HepG2 (cell line): Measurements from ENCODE around the gene CLBA1. TPM values are rescaled to one million over a fixed set of nuclear protein-coding genes. Genes with fewer than 3 reads are reported as not detected.

Source experiments
- ATAC-seq: fragments of 200-7000 bp; cut with Tn5 transposase; 3 replicates; pipeline ENCODE4 v1.9.1; 2020; ENCODE audit warnings: mild to moderate bottlenecking, moderate library complexity
- BruUV-seq: library from RNA; stranded (reverse); fragments of 400-500 nt; replicated peaks from 2 replicates; lab custom pipeline; 2021; lab: Mats Ljungman, UMichigan
- CTCF ChIA-PET: fragments of 300-600 bp; formaldehyde crosslinking; extraction: SDS; loops from one replicate; lab custom pipeline; 2021; ENCODE audit warnings: low total read pairs, inconsistent platforms, low intra/inter-chr PET ratio; lab: Yijun Ruan, JAX
- POLR2A ChIA-PET: fragments of 350-600 bp; sonication (Branson Sonifier 250); formaldehyde crosslinking; loops from one replicate; lab custom pipeline; 2020; ENCODE audit warnings: antibody characterized with exemption, inconsistent platforms; lab: Yijun Ruan, JAX
- DNase-seq: peaks from one replicate; pipeline ENCODE4 v3.0.0-alpha.2; 2015; ENCODE audit warnings: low spot score
- FAIRE-seq: peaks from 3 replicates; lab custom pipeline; 2011; peaks lifted over from hg19 to GRCh38; lab: Jason Lieb, UNC
- H2AFZ ChIP-seq: one replicate; pipeline ENCODE4 v1.6.1; 2011; ENCODE audit warnings: low read length, inconsistent platforms
- H3K27ac ChIP-seq: fragments of 300-600 bp; 3 replicates; pipeline ENCODE4 v1.8.0; 2011; ENCODE audit warnings: mixed run types, mild to moderate bottlenecking, mixed read lengths, low read length, inconsistent platforms; ENCODE audit not compliant: insufficient read depth; ENCODE audit errors: extremely low read length
- H3K27me3 ChIP-seq, 2 experiments: fragments of 200-600 bp in 1 of 2; 2 replicates in 1 of 2; 3 replicates in 1 of 2; pipeline versions ENCODE4 v1.6.0 to v1.8.0; 2011; ENCODE audit warnings: low read length in 2 of 2, mild to moderate bottlenecking in 2 of 2, moderate library complexity in 2 of 2, inconsistent platforms in 1 of 2; ENCODE audit not compliant: insufficient read depth in 2 of 2, control insufficient read depth in 1 of 2
- H3K36me3 ChIP-seq, 2 experiments: fragments of 200-600 bp in 1 of 2; replicated peaks in 1 of 2; 2 replicates in 1 of 2; 3 replicates in 1 of 2; pipeline versions ENCODE4 v1.5.1 to v1.8.0; 2011; ENCODE audit warnings: low read length in 2 of 2, inconsistent platforms in 1 of 2; ENCODE audit not compliant: insufficient read depth in 2 of 2, control insufficient read depth in 1 of 2
- H3K4me1 ChIP-seq: 2 replicates; pipeline ENCODE4 v1.5.1; 2012; ENCODE audit warnings: low read length, inconsistent platforms; ENCODE audit not compliant: insufficient read depth
- H3K4me2 ChIP-seq: 2 replicates; pipeline ENCODE4 v1.6.0; 2011; ENCODE audit warnings: low read depth, low read length, inconsistent platforms
- H3K4me3 ChIP-seq, 3 experiments: fragments of 200-600 bp in 1 of 3; sonication (generic), shearing (Covaris generic) in 1 of 3; replicated peaks in 1 of 3; 2 replicates each; pipeline ENCODE4 v1.5.1; 2011 to 2016; ENCODE audit warnings: low read length in 3 of 3, inconsistent platforms in 2 of 3, low read depth in 2 of 3, mild to moderate bottlenecking in 2 of 3, control low read depth in 1 of 3, mixed read lengths in 1 of 3; ENCODE audit not compliant: insufficient read depth in 1 of 3
- H3K79me2 ChIP-seq: one replicate; pipeline ENCODE4 v1.6.1; 2011; ENCODE audit warnings: low read length, inconsistent platforms; ENCODE audit not compliant: insufficient read depth
- H3K9ac ChIP-seq: 2 replicates; pipeline ENCODE4 v1.6.0; 2011; ENCODE audit warnings: mild to moderate bottlenecking, low read depth, low read length, inconsistent platforms; ENCODE audit not compliant: insufficient read depth
- H3K9me3 ChIP-seq: 2 replicates; pipeline ENCODE4 v1.5.1; 2012; ENCODE audit warnings: mild to moderate bottlenecking, low read length
- H4K20me1 ChIP-seq: 2 replicates; pipeline ENCODE4 v1.6.0; 2011; ENCODE audit warnings: inconsistent platforms, mild to moderate bottlenecking, low read length, moderate library complexity; ENCODE audit not compliant: insufficient read depth
- ARNT2 ChIP-seq: sonication (generic); formaldehyde crosslinking; IDR thresholded peaks from 2 replicates; pipeline ENCODE4 v1.8.0; 2022; ENCODE audit warnings: mild to moderate bottlenecking, low read depth, missing genetic modification reagents, moderate library complexity
- CENPT ChIP-seq: sonication (generic); formaldehyde crosslinking; IDR thresholded peaks from 2 replicates; pipeline ENCODE4 v1.8.0; 2022; ENCODE audit warnings: low read depth, mild to moderate bottlenecking, moderate library complexity, missing genetic modification reagents
- MBNL3 ChIP-seq: fragments of 250-450 bp; sonication (Bioruptor Pico); conservative IDR thresholded peaks from 2 replicates; pipeline ENCODE4 v1.8.0; 2022; ENCODE audit warnings: mild to moderate bottlenecking, inconsistent platforms
- PHF5A ChIP-seq: IDR thresholded peaks from one replicate; pipeline ENCODE4 v1.6.1; 2018; ENCODE audit warnings: low read depth, missing genetic modification reagents; ENCODE audit not compliant: unreplicated experiment
- THYN1 ChIP-seq: sonication (generic); formaldehyde crosslinking; IDR thresholded peaks from 2 replicates; pipeline ENCODE4 v1.8.1; 2023; ENCODE audit warnings: low read depth, mild to moderate bottlenecking, moderate library complexity, missing genetic modification reagents, borderline replicate concordance
- ZNF570 ChIP-seq: sonication (generic); formaldehyde crosslinking; IDR thresholded peaks from 2 replicates; pipeline ENCODE4 v1.4.0; 2020; ENCODE audit warnings: mild to moderate bottlenecking, missing genetic modification reagents, borderline replicate concordance
- ZNF766 ChIP-seq: sonication (generic); formaldehyde crosslinking; IDR thresholded peaks from 2 replicates; pipeline ENCODE4 v1.5.0; 2020; ENCODE audit warnings: missing genetic modification reagents, borderline replicate concordance
- WGBS: methylation state at CpG from one replicate; pipeline ENCODE4 v1.1.6; 2017; ENCODE audit warnings: low lambda C conversion rate; 5-methylcytosine and 5-hydroxymethylcytosine counted together
- in situ Hi-C: cut with HindIII; loops from 2 replicates; pipeline ENCODE4 v1.10.0; 2017; ENCODE audit warnings: low pct_unique_long_range_greater_than_20kb; ENCODE audit not compliant: extremely low pct_ligation_motif_present
- intact Hi-C: fragments of 100-400 bp; cut with micrococcal nuclease; formaldehyde crosslinking; loops from one replicate; pipeline ENCODE4 v1.10.0; 2022; ENCODE audit not compliant: unreplicated experiment
- polyA plus RNA-seq, 8 experiments: library from polyadenylated mRNA; depleted of rRNA in 3 of 8; stranded (reverse) in 7 of 8; unstranded in 1 of 8; fragments of >200 nt; fragmentation: Illumina TruSeq in 4 of 8; extraction: Trizol in 4 of 8; gene quantifications; 2 replicates each; pipeline versions ENCODE4 v1.2.1 to v1.2.3, GENCODE V29; 2011 to 2016; ENCODE audit warnings: low read depth in 4 of 8, missing spikeins in 1 of 8, mixed read lengths in 1 of 8; ENCODE audit not compliant: insufficient read depth in 1 of 8
- total RNA-seq, 5 experiments: library from RNA; depleted of rRNA; stranded (reverse); fragments of >200 nt; fragmentation: Illumina TruSeq; extraction: Trizol; gene quantifications; 2 replicates each; pipeline ENCODE4 v1.2.3, GENCODE V29; 2016; ENCODE audit warnings: low read depth in 1 of 5
- TF ChIP-seq, protein P1 (sequence below): sonication (generic); formaldehyde crosslinking; IDR thresholded peaks from 2 replicates; pipeline ENCODE4 v1.5.0; 2020; ENCODE audit warnings: mild to moderate bottlenecking, missing genetic modification reagents, borderline replicate concordance

Gene CLBA1
- total and polyA plus RNA-seq, 2 of the 13 experiments (the other 11 are each of a cell fraction or from before 2014, with no cell fraction given), result 1.2 to 1.4 TPM

DNA sequence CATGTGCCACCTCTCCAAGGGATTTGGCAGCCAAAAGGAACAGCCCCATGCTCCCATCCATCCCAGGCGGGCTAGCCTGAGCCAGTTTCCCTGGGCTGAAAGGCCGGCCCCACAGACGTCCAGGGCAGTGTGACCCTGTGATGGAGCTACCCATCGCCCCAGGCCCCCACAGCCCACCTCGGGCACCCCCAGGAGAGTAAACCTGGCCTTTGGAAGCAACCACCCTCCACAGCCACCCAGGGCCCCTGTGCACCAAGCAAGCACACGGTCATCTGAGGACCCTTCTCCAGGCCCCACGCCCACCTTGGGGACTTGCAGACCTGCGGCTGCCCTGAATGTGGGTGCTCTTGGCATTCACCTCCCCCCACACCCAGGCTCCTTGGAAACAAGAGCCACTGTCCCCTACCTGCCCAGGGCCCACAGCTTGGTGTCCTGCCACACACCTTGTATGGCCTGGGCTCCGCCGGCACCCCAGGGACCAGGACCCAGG lies 15.8 kb upstream of the CLBA1 start:
- no peak for FAIRE-seq
- no peaks in the 10 kb centered on the region for H3K79me2 ChIP-seq
- H3K4me1 ChIP-seq, result peaks cover 24% of the 10 kb centered on the region; the same call in 1 of the 2 replicates

More for the DNA sequence above, 15.8 kb upstream of the CLBA1 start:
- Histone ChIP-seq H3K9ac (no peak overlapping the region), H3K36me3 (no peaks in the 10 kb centered on the region), H3K4me2 (no peak overlapping the region), H3K9me3 (no peaks in the 10 kb centered on the region), H3K27ac (no peak overlapping the region), H2AFZ (no peak overlapping the region), H3K27me3 (peaks cover 17 to 93% of the 10 kb centered on the region in 2 experiments), H4K20me1 (no peaks in the 10 kb centered on the region), H3K4me3 (no peak overlapping the region)
- TF ChIP-seq, protein P1, sequence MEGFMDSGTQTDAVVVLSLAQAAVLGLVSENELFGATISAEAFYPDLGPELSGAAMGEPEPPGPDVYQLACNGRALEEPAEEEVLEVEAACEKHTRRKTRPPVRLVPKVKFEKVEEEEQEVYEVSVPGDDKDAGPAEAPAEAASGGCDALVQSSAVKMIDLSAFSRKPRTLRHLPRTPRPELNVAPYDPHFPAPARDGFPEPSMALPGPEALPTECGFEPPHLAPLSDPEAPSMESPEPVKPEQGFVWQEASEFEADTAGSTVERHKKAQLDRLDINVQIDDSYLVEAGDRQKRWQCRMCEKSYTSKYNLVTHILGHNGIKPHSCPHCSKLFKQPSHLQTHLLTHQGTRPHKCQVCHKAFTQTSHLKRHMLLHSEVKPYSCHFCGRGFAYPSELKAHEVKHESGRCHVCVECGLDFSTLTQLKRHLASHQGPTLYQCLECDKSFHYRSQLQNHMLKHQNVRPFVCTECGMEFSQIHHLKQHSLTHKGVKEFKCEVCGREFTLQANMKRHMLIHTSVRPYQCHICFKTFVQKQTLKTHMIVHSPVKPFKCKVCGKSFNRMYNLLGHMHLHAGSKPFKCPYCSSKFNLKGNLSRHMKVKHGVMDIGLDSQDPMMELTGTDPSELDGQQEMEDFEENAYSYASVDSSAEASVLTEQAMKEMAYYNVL (CRISPR knock-in tag), result no peak
- TF ChIP-seq CENPT (CRISPR knock-in tag) (no peak), MBNL3 (no peak), ZNF570 (CRISPR knock-in tag) (no peak), ZNF766 (CRISPR knock-in tag) (no peak), PHF5A (CRISPR knock-in tag) (no peak), THYN1 (CRISPR knock-in tag) (no peak), ARNT2 (CRISPR knock-in tag) (no peak)
- ATAC-seq, result no peak
- WGBS, result 28% methylated on average over 2 of the region's 10 CpGs
- BruUV-seq, result no TSS peak
- in situ Hi-C loops, result loop anchor here (5.0 kb wide), 1 partner anchor 78 kb away; no protein-coding TSS in a partner anchor
- no peak for DNase-seq
- POLR2A ChIA-PET, result no interaction called here
- CTCF ChIA-PET, result interaction anchor here (1.0 kb wide), 1 partner anchor 73 kb away, joined by 3 read pairs; no protein-coding TSS in a partner anchor
- intact Hi-C loops, result no loop called here
